HG02763 (cell line): ENCODE measurements around the gene KCNJ4.

ENCODE experiments used
- ATAC-seq: cut with Tn5 transposase; IDR thresholded peaks from one replicate; pipeline ENCODE4 v1.9.1; 2021; ENCODE audit warnings: mild to moderate bottlenecking, moderate library complexity; ENCODE audit not compliant: unreplicated experiment

KCNJ4 gene

GRCh38 chr22:38435965-38436364 is 19.0 kb downstream of the KCNJ4 start:
- ATAC-seq, result no peak

- no peak for ATAC-seq
These were observed 20.0 kb downstream of the KCNJ4 start for GRCh38 chr22:38435010-38435409.

GRCh38 chr22:38433871-38434270 is 21.1 kb downstream of the KCNJ4 start:
- no peak for ATAC-seq

GRCh38 chr22:38432264-38432663 is 22.7 kb downstream of the KCNJ4 start:
- ATAC-seq, result no peak

- ATAC-seq, result no peak
These were observed 23.6 kb downstream of the KCNJ4 start for GRCh38 chr22:38431266-38432010.

- no peak for ATAC-seq
These were observed 25.4 kb downstream of the KCNJ4 start for GRCh38 chr22:38429499-38430068.

GRCh38 chr22:38428714-38429113 is 26.3 kb downstream of the KCNJ4 start:
- no peak for ATAC-seq

- no peak for ATAC-seq
These were observed 27.1 kb downstream of the KCNJ4 start for GRCh38 chr22:38427940-38428339.

GRCh38 chr22:38427465-38427864 is 27.5 kb downstream of the KCNJ4 start:
- ATAC-seq, result no peak

- ATAC-seq, result no peak
These were observed 28.4 kb downstream of the KCNJ4 start for GRCh38 chr22:38426628-38427027.

GRCh38 chr22:38424525-38425080 is 30.4 kb downstream of the KCNJ4 start:
- ATAC-seq, result no peak

GRCh38 chr22:38423512-38424503 is 31.2 kb downstream of the KCNJ4 start:
- no peak for ATAC-seq

- ATAC-seq, result no peak
These were observed 32.1 kb downstream of the KCNJ4 start for GRCh38 chr22:38422611-38423511.

GRCh38 chr22:38420734-38421133 is 34.3 kb downstream of the KCNJ4 start:
- no peak for ATAC-seq

- ATAC-seq, result no peak
These were observed 35.2 kb downstream of the KCNJ4 start for GRCh38 chr22:38419858-38420160.

GRCh38 chr22:38419121-38419857 is 35.7 kb downstream of the KCNJ4 start:
- ATAC-seq, result no peak

GRCh38 chr22:38418589-38418988 is 36.4 kb downstream of the KCNJ4 start:
- no peak for ATAC-seq

GRCh38 chr22:38417252-38418060 is 37.5 kb downstream of the KCNJ4 start:
- no peak for ATAC-seq
